Hepatocyte (in vitro differentiated cells): ENCODE data around the gene SNAI3.

Source experiments
- EZH2 ChIP-seq: fragments of 200-600 bp; sonication (generic); IDR thresholded peaks from 2 replicates; pipeline ENCODE4 v1.6.1; 2016; ENCODE audit warnings: antibody characterized with exemption, mild to moderate bottlenecking, borderline replicate concordance
- EZH2phosphoT487 ChIP-seq: fragments of 200-600 bp; sonication (generic); IDR thresholded peaks from one replicate; pipeline ENCODE4 v1.6.1; 2018; ENCODE audit warnings: antibody characterized with exemption, mild to moderate bottlenecking, low read depth, moderate library complexity; ENCODE audit not compliant: unreplicated experiment, severe bottlenecking
- TF ChIP-seq, protein P1 (sequence below): fragments of 200-600 bp; sonication (generic); IDR thresholded peaks from 2 replicates; pipeline ENCODE4 v1.5.1; 2016; ENCODE audit warnings: antibody characterized with exemption, mild to moderate bottlenecking; ENCODE audit not compliant: poor library complexity

DNA sequence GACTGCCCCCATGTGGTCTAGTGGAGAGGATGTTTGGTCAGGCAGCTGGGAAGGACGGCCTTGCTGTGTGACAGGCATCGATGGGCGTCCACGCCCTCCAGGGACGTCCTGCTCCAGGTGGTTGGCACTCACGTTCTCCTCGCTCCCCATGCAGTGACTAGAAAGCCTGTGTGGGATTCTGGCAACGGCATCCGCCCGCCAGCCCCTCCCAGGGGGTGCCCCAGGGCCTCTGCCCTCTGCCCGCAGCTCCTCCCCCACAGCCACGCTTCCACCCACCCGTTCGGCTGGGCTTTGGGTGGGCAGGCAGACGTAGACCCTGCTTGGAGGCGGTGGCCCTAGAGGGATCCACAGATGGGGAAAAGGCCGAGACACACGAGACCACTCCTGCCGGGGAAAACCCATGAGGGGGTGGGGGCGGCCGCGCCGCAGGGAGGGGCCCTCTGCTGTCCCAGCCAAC, 52.6 kb downstream of the SNAI3 start:
- TF ChIP-seq, protein P1, sequence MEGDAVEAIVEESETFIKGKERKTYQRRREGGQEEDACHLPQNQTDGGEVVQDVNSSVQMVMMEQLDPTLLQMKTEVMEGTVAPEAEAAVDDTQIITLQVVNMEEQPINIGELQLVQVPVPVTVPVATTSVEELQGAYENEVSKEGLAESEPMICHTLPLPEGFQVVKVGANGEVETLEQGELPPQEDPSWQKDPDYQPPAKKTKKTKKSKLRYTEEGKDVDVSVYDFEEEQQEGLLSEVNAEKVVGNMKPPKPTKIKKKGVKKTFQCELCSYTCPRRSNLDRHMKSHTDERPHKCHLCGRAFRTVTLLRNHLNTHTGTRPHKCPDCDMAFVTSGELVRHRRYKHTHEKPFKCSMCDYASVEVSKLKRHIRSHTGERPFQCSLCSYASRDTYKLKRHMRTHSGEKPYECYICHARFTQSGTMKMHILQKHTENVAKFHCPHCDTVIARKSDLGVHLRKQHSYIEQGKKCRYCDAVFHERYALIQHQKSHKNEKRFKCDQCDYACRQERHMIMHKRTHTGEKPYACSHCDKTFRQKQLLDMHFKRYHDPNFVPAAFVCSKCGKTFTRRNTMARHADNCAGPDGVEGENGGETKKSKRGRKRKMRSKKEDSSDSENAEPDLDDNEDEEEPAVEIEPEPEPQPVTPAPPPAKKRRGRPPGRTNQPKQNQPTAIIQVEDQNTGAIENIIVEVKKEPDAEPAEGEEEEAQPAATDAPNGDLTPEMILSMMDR, result peak; percentile 35
- TF ChIP-seq EZH2 (no peak), EZH2phosphoT487 (no peak)
